Measurements from ENCODE around the gene GIGYF2. TPM values are rescaled to one million over a fixed set of nuclear protein-coding genes. Genes with fewer than 3 reads are reported as not detected.
"Not testable (repeated sequence)": the region's sequence is repeated elsewhere in the genome, so short reads cannot be mapped to it uniquely, and the experiment has no call there.

Gene GIGYF2
- total and polyA plus RNA-seq, 2 of the 13 experiments (the other 11 are each of a cell fraction or from before 2014, with no cell fraction given) = 44.9 to 73.5 TPM

GRCh38 chr2:232689152-232689910 lies 7.8 kb upstream of the GIGYF2 start (continued):
- no peak for TF ChIP-seq AHDC1 (CRISPR knock-in tag; IDR thresholded peaks at IDR 0.05; ENCODE audit: borderline replicate concordance)
- TF ChIP-seq PAF1 (CRISPR knock-in tag; IDR thresholded peaks at IDR 0.05) = no peak
- no peak for TF ChIP-seq ZBTB44 (CRISPR knock-in tag; IDR thresholded peaks at IDR 0.05)
- TF ChIP-seq ZNF496 (CRISPR knock-in tag; IDR thresholded peaks at IDR 0.05; ENCODE audit: insufficient replicate concordance) = no peak
- TF ChIP-seq ZNF256 (CRISPR knock-in tag; conservative IDR thresholded peaks at IDR 0.05) = no peak
- no peak for TF ChIP-seq ZFP90 (CRISPR knock-in tag; IDR thresholded peaks at IDR 0.05; ENCODE audit: borderline replicate concordance)
- TF ChIP-seq ZFP1 (CRISPR knock-in tag; IDR thresholded peaks at IDR 0.05) = no peak
- TF ChIP-seq RFX1 (IDR thresholded peaks at IDR 0.05) = no peak

- H3K36me3 ChIP-seq (replicated peaks in 1 of 2; ENCODE audit: control insufficient read depth in 1 of 2, insufficient read depth in 2 of 2, low read length in 2 of 2); H2AFZ ChIP-seq (ENCODE audit: low read length); H3K27ac ChIP-seq (ENCODE audit: extremely low read length, insufficient read depth, low read length); H4K20me1 ChIP-seq (ENCODE audit: insufficient read depth, low read length); H3K4me1 ChIP-seq (ENCODE audit: insufficient read depth, low read length); FAIRE-seq; BruUV-seq (replicated peaks); H3K9ac ChIP-seq (ENCODE audit: insufficient read depth, low read depth, low read length); H3K4me3 ChIP-seq (replicated peaks in 1 of 3; ENCODE audit: insufficient read depth in 1 of 3, low read depth in 2 of 3, low read length in 3 of 3); intact Hi-C loops (cut with micrococcal nuclease; ENCODE audit: unreplicated experiment); H3K79me2 ChIP-seq (ENCODE audit: insufficient read depth, low read length); H3K27me3 ChIP-seq (ENCODE audit: control insufficient read depth in 1 of 2, insufficient read depth in 2 of 2, low read length in 2 of 2); ATAC-seq; POLR2A ChIA-PET; in situ Hi-C loops (cut with HindIII; ENCODE audit: extremely low pct_ligation_motif_present, low pct_unique_long_range_greater_than_20kb); DNase-seq (ENCODE audit: low spot score); CTCF ChIA-PET (ENCODE audit: low intra/inter-chr PET ratio, low total read pairs); H3K4me2 ChIP-seq (ENCODE audit: low read depth, low read length); H3K9me3 ChIP-seq (ENCODE audit: low read length): not testable (repeated sequence)
- 75% methylated on average over 13 of the region's 13 CpGs for WGBS (ENCODE audit: low lambda C conversion rate)
Observed at GRCh38 chr2:232691117-232691516, 6.0 kb upstream of the GIGYF2 start.
